KMS-11 (cell line): ENCODE data around the gene CYBRD1.

Source experiments
- H2AFZ ChIP-seq: fragments of 200-600 bp; sonication (generic); 2 replicates; pipeline ENCODE4 v1.6.1; 2016; ENCODE audit warnings: antibody characterized with exemption, mixed run types, low read depth
- H3K27ac ChIP-seq: fragments of 200-600 bp; sonication (generic); 2 replicates; pipeline ENCODE4 v1.6.1; 2016; ENCODE audit warnings: mild to moderate bottlenecking, mixed run types
- H3K27me3 ChIP-seq: fragments of 200-600 bp; sonication (generic); 2 replicates; pipeline ENCODE4 v1.6.1; 2017; ENCODE audit warnings: mild to moderate bottlenecking, low read depth, mixed run types, moderate library complexity; ENCODE audit not compliant: insufficient read depth
- H3K36me3 ChIP-seq: fragments of 200-600 bp; sonication (generic); 2 replicates; pipeline ENCODE4 v1.6.1; 2017; ENCODE audit warnings: mild to moderate bottlenecking, mixed run types; ENCODE audit not compliant: insufficient read depth
- H3K4me1 ChIP-seq: fragments of 200-600 bp; sonication (generic); 2 replicates; pipeline ENCODE4 v1.6.1; 2016; ENCODE audit warnings: mild to moderate bottlenecking, low read depth, mixed run types; ENCODE audit not compliant: poor library complexity, severe bottlenecking
- H3K4me2 ChIP-seq: fragments of 200-600 bp; sonication (generic); 2 replicates; pipeline ENCODE4 v1.7.0; 2016; ENCODE audit warnings: mild to moderate bottlenecking, mixed run types
- H3K4me3 ChIP-seq: fragments of 200-600 bp; sonication (generic); IDR thresholded peaks from 2 replicates; pipeline ENCODE4 v1.6.1; 2017; ENCODE audit warnings: low read depth, low read length, mixed read lengths; ENCODE audit not compliant: insufficient read depth
- H3K79me2 ChIP-seq: fragments of 200-600 bp; sonication (generic); 2 replicates; pipeline ENCODE4 v1.6.1; 2016; ENCODE audit warnings: low read depth, mixed run types; ENCODE audit not compliant: insufficient read depth
- H3K9ac ChIP-seq: fragments of 200-600 bp; sonication (generic); 2 replicates; pipeline ENCODE4 v1.6.1; 2016; ENCODE audit warnings: mild to moderate bottlenecking, mixed run types
- H4K20me1 ChIP-seq: fragments of 200-600 bp; sonication (generic); 2 replicates; pipeline ENCODE4 v1.6.1; 2016; ENCODE audit warnings: mild to moderate bottlenecking, mixed run types; ENCODE audit not compliant: insufficient read depth
- CTCF ChIP-seq: fragments of 200-600 bp; sonication (generic); conservative IDR thresholded peaks from 2 replicates; pipeline ENCODE4 v1.6.1; 2017; ENCODE audit warnings: low read depth, mild to moderate bottlenecking, antibody characterized with exemption, low read length, moderate library complexity, mixed read lengths

CYBRD1 gene

GRCh38 chr2:171583566-171583965 lies 61.3 kb downstream of the CYBRD1 start:
- Histone ChIP-seq H3K27ac (no peak overlapping the region), H3K79me2 (no peaks in the 10 kb centered on the region), H3K27me3 (no peaks in the 10 kb centered on the region), H3K4me3 (no peak overlapping the region), H4K20me1 (no peaks in the 10 kb centered on the region), H3K4me1 (no peaks in the 10 kb centered on the region), H3K36me3 (no peaks in the 10 kb centered on the region), H2AFZ (no peak overlapping the region), H3K4me2 (no peak overlapping the region), H3K9ac (no peak overlapping the region)
- no peak for TF ChIP-seq CTCF

- no peak overlapping the region for H3K4me2 ChIP-seq
- H2AFZ ChIP-seq: no peak overlapping the region
- no peaks in the 10 kb centered on the region for H3K36me3 ChIP-seq
- H3K9ac ChIP-seq: no peak overlapping the region
- no peaks in the 10 kb centered on the region for H3K79me2 ChIP-seq
- no peak overlapping the region for H3K27ac ChIP-seq
- no peaks in the 10 kb centered on the region for H4K20me1 ChIP-seq
- H3K4me3 ChIP-seq: no peak overlapping the region
- H3K27me3 ChIP-seq: no peaks in the 10 kb centered on the region
- no peak for TF ChIP-seq CTCF
- no peaks in the 10 kb centered on the region for H3K4me1 ChIP-seq
These were observed 61.7 kb downstream of the CYBRD1 start for GRCh38 chr2:171584001-171584400.

- H4K20me1 ChIP-seq: no peaks in the 10 kb centered on the region
- H3K27me3 ChIP-seq: no peaks in the 10 kb centered on the region
- no peaks in the 10 kb centered on the region for H3K79me2 ChIP-seq
- H3K9ac ChIP-seq: no peak overlapping the region
- no peaks in the 10 kb centered on the region for H3K36me3 ChIP-seq
- TF ChIP-seq CTCF: no peak
- H3K4me3 ChIP-seq: no peak overlapping the region
- H2AFZ ChIP-seq: no peak overlapping the region
- no peak overlapping the region for H3K27ac ChIP-seq
- no peaks in the 10 kb centered on the region for H3K4me1 ChIP-seq
- no peak overlapping the region for H3K4me2 ChIP-seq
These were observed 64.9 kb downstream of the CYBRD1 start for GRCh38 chr2:171587132-171587531.

- no peak for TF ChIP-seq CTCF
- H2AFZ ChIP-seq: no peak overlapping the region
- no peaks in the 10 kb centered on the region for H3K4me1 ChIP-seq
- no peaks in the 10 kb centered on the region for H3K79me2 ChIP-seq
- no peak overlapping the region for H3K4me2 ChIP-seq
- no peak overlapping the region for H3K27ac ChIP-seq
- no peak overlapping the region for H3K4me3 ChIP-seq
- no peak overlapping the region for H3K9ac ChIP-seq
- no peaks in the 10 kb centered on the region for H4K20me1 ChIP-seq
- H3K27me3 ChIP-seq: no peaks in the 10 kb centered on the region
- no peaks in the 10 kb centered on the region for H3K36me3 ChIP-seq
These were observed 65.3 kb downstream of the CYBRD1 start for GRCh38 chr2:171587567-171587966.

GRCh38 chr2:171590116-171590515 lies 67.8 kb downstream of the CYBRD1 start:
- TF ChIP-seq CTCF: no peak
- no peak overlapping the region for H3K9ac ChIP-seq
- H4K20me1 ChIP-seq: no peaks in the 10 kb centered on the region
- no peaks in the 10 kb centered on the region for H3K36me3 ChIP-seq
- H3K4me3 ChIP-seq: no peak overlapping the region
- no peak overlapping the region for H3K4me2 ChIP-seq
- no peaks in the 10 kb centered on the region for H3K4me1 ChIP-seq
- H3K27me3 ChIP-seq: no peaks in the 10 kb centered on the region
- no peaks in the 10 kb centered on the region for H3K79me2 ChIP-seq
- no peak overlapping the region for H3K27ac ChIP-seq
- no peak overlapping the region for H2AFZ ChIP-seq
